Naive thymus-derived CD8-positive, alpha-beta T cell (primary cell): ENCODE results near the gene TRPT1. TPM values are rescaled to one million over a fixed set of nuclear protein-coding genes. Genes with fewer than 3 reads are reported as not detected.

Experiments used
- ATAC-seq, 2 donors: fragments of 150-1000 bp; cut with Tn5 transposase in 1 of 2; sonication (Bioruptor Pico), chemical (Tn5 transposase) in 1 of 2; 1 replicate in 1 of 2; 2 replicates in 1 of 2; pipeline ENCODE4 v1.10.0; 2021; ENCODE audit warnings: mild to moderate bottlenecking in 2 of 2, moderate library complexity in 2 of 2
- POLR2A ChIA-PET: fragments of 350-600 bp; sonication (Branson Sonifier 250); formaldehyde crosslinking; loops from one replicate; lab custom pipeline; 2021; ENCODE audit warnings: antibody characterized with exemption; lab: Charles Lee
- DNase-seq, 10 donors: peaks; one replicate each; pipeline versions ENCODE4 v3.0.0 to v3.0.0-alpha.2; 2020 to 2022
- H3K27ac Mint-ChIP-seq, 10 donors: one replicate each; pipeline ENCODE4 v1.8.0; 2020 to 2022; ENCODE audit warnings: mild to moderate bottlenecking in 10 of 10, mixed read lengths in 10 of 10, moderate library complexity in 4 of 10, inconsistent platforms in 1 of 10
- H3K27me3 Mint-ChIP-seq, 5 donors: one replicate each; pipeline ENCODE4 v1.8.0; 2021 to 2022; ENCODE audit warnings: mixed read lengths in 5 of 5
- H3K36me3 Mint-ChIP-seq, 3 donors: one replicate each; pipeline ENCODE4 v1.8.0; 2020 to 2022; ENCODE audit warnings: mixed read lengths in 3 of 3, mild to moderate bottlenecking in 2 of 3, inconsistent platforms in 1 of 3
- H3K4me1 Mint-ChIP-seq, 4 donors: one replicate each; pipeline ENCODE4 v1.8.0; 2021 to 2022; ENCODE audit warnings: mixed read lengths in 4 of 4
- H3K4me3 Mint-ChIP-seq, 10 donors: one replicate each; pipeline ENCODE4 v1.8.0; 2020 to 2022; ENCODE audit warnings: mild to moderate bottlenecking in 10 of 10, mixed read lengths in 10 of 10, moderate library complexity in 6 of 10, inconsistent platforms in 1 of 10
- H3K9me3 Mint-ChIP-seq, 9 donors: one replicate each; pipeline ENCODE4 v1.8.0; 2020 to 2022; ENCODE audit warnings: mixed read lengths in 9 of 9, mild to moderate bottlenecking in 3 of 9, inconsistent platforms in 1 of 9, moderate library complexity in 1 of 9
- polyA plus RNA-seq, 3 donors: library from polyadenylated mRNA; unstranded; fragments of 300-500 nt; fragmentation: Illumina TruSeq; gene quantifications; one replicate each; pipeline ENCODE4 v1.2.3, GENCODE V29; 2021
- total RNA-seq, 8 experiments: library from RNA in 2 of 8; stranded (reverse) in 2 of 8; gene quantifications; one replicate each; pipeline ENCODE4 v1.2.3 and lab custom pipeline; 2021 to 2026

Gene TRPT1
- total and polyA plus RNA-seq, 5 experiments from 2014 or later, result 40.2 to 54.2 (median 47.2) TPM

DNA sequence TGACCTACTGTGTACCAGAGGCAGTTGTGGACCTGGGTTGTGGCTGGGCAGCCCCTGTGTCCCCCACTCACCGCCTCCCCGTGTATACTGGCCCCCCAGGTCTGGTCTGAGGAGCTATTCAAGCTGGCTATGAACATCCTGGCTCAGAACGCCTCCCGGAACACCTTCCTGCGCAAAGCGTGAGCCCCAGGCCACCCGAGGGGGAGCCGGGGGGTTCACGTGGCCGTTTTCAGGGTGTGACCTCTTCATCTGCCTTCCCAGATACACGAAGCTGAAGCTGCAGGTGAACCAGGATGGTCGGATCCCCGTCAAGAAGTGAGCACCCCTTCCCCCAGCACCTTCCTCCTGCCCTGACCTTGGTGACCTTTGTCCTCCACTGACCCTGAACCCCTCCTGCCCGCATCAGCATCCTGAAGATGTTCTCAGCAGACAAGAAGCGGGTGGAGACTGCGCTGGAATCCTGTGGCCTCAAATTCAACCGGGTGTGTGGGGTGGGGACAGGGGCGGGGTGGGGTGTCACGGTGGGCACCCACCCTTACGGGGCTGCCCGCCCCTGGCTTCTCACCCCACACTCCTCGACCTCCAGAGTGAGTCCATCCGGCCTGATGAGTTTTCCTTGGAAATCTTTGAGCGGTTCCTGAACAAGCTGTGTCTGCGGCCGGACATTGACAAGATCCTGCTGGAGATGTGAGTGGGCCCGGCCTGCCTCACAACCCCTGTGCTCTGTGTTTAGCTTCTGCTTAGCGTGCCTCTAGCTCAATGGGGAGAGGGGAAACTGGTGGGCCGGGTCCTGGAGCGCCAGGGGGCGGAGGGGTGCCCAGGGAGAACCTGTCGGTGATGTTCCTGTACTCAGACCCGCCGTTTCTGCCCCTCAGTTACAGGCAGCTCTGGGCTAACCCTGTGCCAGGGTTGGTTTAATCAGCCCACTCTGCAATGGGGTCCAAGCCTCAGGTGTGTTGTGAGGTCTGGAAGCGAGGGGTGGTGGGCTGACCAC lies 29.4 kb upstream of the TRPT1 start:
- no peaks in the 10 kb centered on the region for H3K27me3 Mint-ChIP-seq
- H3K4me3 Mint-ChIP-seq, result no peak overlapping the region

GRCh38 chr11:64254326-64254725 lies 28.3 kb upstream of the TRPT1 start:
- H3K27me3 Mint-ChIP-seq, result no peaks in the 10 kb centered on the region
- no peak overlapping the region for H3K27ac Mint-ChIP-seq
- H3K36me3 Mint-ChIP-seq, result peaks cover 0 to 7% (median 2%) of the 10 kb centered on the region in 3 donors
- no peak for DNase-seq
- no peaks in the 10 kb centered on the region for H3K9me3 Mint-ChIP-seq
- H3K4me1 Mint-ChIP-seq, result peaks cover 9 to 24% (median 16%) of the 10 kb centered on the region in 4 donors
- POLR2A ChIA-PET, result interaction anchor here (1.0 to 1.7 kb wide), 4 partner anchors 9 to 17 kb away, joined by 3 to 7 read pairs (median 5); no protein-coding TSS in a partner anchor
- no peak overlapping the region for H3K4me3 Mint-ChIP-seq
- ATAC-seq, result no peak

More for the DNA sequence above, 29.4 kb upstream of the TRPT1 start:
- POLR2A ChIA-PET, result interaction anchor here (0.9 to 1.6 kb wide), 4 partner anchors 10 to 26 kb away, joined by 3 to 7 read pairs (median 4); no protein-coding TSS in a partner anchor
- DNase-seq, result no peak
- H3K9me3 Mint-ChIP-seq, result no peaks in the 10 kb centered on the region
- H3K27ac Mint-ChIP-seq, result peak overlapping the region in 1 of 10 donors; percentile 78
- peaks cover 0 to 7% (median 4%) of the 10 kb centered on the region in 3 donors for H3K36me3 Mint-ChIP-seq
- peaks cover 9 to 20% (median 14%) of the 10 kb centered on the region in 4 donors for H3K4me1 Mint-ChIP-seq
- ATAC-seq, result no peak

- Mint-ChIP-seq H3K4me1 (peaks cover 9 to 24% (median 16%) of the 10 kb centered on the region in 4 donors), H3K4me3 (peak overlapping the region in 7 of 10 donors; percentile 1 to 50 (median 37)), H3K36me3 (peaks cover 0 to 7% (median 0%) of the 10 kb centered on the region in 3 donors), H3K27ac (no peak overlapping the region), H3K27me3 (no peaks in the 10 kb centered on the region), H3K9me3 (no peaks in the 10 kb centered on the region)
- DNase-seq (no peak), ATAC-seq (no peak)
- POLR2A ChIA-PET, result interaction anchor here (1.0 to 1.7 kb wide), 3 partner anchors 8 to 16 kb away, joined by 4 to 7 read pairs (median 6); no protein-coding TSS in a partner anchor
These were observed 27.5 kb upstream of the TRPT1 start for GRCh38 chr11:64253481-64253880.

DNA sequence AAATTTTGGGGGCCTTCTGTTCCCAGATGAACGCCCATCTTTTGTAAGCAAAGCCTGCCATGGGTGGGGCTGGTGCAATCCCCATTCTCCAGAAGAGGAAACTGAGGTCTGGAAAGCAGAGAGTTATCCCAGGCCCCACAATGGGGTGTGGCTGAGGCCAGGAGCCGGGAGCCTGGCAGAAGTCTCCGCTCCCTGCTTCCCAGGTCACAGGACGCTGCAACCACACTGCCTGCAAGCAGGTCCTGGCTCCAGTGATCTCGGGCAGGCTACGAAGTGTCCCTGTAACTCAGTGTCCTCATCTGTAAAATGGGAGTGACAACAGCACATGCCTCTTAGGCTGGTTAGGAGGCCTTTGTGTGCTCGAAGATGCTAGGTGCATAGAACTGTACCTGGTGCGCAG lies 27.1 kb upstream of the TRPT1 start:
- Mint-ChIP-seq H3K4me3 (peak overlapping the region in 8 of 10 donors; percentile 12 to 93 (median 38)), H3K27me3 (no peaks in the 10 kb centered on the region), H3K9me3 (no peaks in the 10 kb centered on the region), H3K4me1 (peaks cover 9 to 26% (median 17%) of the 10 kb centered on the region in 4 donors), H3K27ac (no peak overlapping the region), H3K36me3 (peaks cover 0 to 7% (median 0%) of the 10 kb centered on the region in 3 donors)
- DNase-seq, result no peak
- ATAC-seq, result no peak
- POLR2A ChIA-PET, result interaction anchor here (1.5 to 13.8 kb wide), 5 partner anchors 10 to 47 kb away, joined by 5 to 176 read pairs (median 11); partner anchors contain the start of genes FERMT3 and FKBP2

- Mint-ChIP-seq H3K4me3 (peak overlapping the region; percentile 82 to 93 (median 86)), H3K27ac (peak overlapping the region in 9 of 10 donors; percentile 32 to 86 (median 76)), H3K4me1 (peaks cover 9 to 30% (median 23%) of the 10 kb centered on the region in 4 donors), H3K27me3 (no peaks in the 10 kb centered on the region), H3K36me3 (peaks cover 0 to 2% (median 0%) of the 10 kb centered on the region in 3 donors), H3K9me3 (no peaks in the 10 kb centered on the region)
- POLR2A ChIA-PET, result interaction anchor here (0.8 to 13.8 kb wide), 9 partner anchors 9 to 65 kb away, joined by 3 to 176 read pairs (median 5); partner anchors contain the start of genes DNAJC4, FERMT3, FKBP2 and NUDT22
- DNase-seq, result peak in 1 of 10 donors; percentile 29
- ATAC-seq, result peak; percentile 7 to 9
These were observed 26.3 kb upstream of the TRPT1 start for GRCh38 chr11:64252003-64252872.

- DNase-seq (no peak), ATAC-seq (no peak)
- Mint-ChIP-seq H3K27ac (peak overlapping the region in 7 of 10 donors; percentile 32 to 86 (median 76)), H3K36me3 (peaks cover 0 to 2% (median 0%) of the 10 kb centered on the region in 3 donors), H3K9me3 (no peaks in the 10 kb centered on the region), H3K4me1 (peaks cover 12 to 33% (median 27%) of the 10 kb centered on the region in 4 donors), H3K27me3 (no peaks in the 10 kb centered on the region), H3K4me3 (peak overlapping the region; percentile 82 to 93 (median 86))
- POLR2A ChIA-PET, result interaction anchor here (0.8 to 13.8 kb wide), 8 partner anchors 9 to 66 kb away, joined by 3 to 176 read pairs (median 8); partner anchors contain the start of genes DNAJC4, FERMT3, FKBP2 and NUDT22
These were observed 25.7 kb upstream of the TRPT1 start for GRCh38 chr11:64251753-64252002.

DNA sequence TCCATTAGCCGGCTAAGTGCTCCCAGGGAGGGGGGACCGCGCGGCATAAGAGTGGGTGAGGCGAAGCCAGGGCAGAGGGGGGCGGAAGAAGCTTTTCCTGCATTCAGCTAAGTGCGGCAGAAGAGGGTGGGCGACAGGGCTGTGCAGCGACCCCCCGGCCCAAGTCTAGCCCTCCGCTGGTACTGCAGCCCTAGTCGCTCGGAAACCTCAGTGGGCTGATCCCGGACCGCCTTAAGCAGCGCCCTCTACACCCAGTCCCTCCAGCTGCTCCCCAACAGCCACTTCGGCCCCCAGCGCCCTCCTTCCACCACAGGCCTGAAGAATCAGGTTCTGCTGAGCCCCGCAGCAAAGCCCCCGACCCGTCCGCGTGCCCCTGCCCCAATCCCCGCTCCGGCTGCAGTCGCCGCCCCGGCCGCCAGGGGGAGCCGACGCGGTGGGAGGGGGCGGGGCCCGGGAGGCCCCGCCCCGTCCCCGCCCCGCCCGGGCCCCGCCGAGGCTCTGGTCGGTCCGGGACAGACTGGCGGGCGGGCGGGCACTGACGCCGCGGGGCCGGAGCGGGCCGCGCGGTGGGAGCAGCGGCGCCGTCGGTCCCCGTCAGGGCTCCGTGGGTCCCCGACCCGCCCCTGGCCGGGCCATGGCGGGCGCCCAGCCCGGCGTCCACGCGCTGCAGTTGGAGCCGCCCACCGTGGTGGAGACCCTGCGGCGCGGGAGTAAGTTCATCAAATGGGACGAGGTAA lies 25.2 kb upstream of the TRPT1 start, which contains the start of gene PLCB3:
PLCB3 (plus strand) TSS at position 515 of the 737 bp plus-strand sequence; CDS start at position 635, 120 bp downstream.
- Mint-ChIP-seq H3K9me3 (no peaks in the 10 kb centered on the region), H3K36me3 (no peaks in the 10 kb centered on the region), H3K4me1 (peaks cover 12 to 33% (median 27%) of the 10 kb centered on the region in 4 donors), H3K27ac (peak within 1 kb of the TSS in 9 of 10 donors; percentile 32 to 89 (median 76)), H3K4me3 (peak within 1 kb of the TSS; percentile 83 to 93 (median 87)), H3K27me3 (no peaks in the 10 kb centered on the region)
- POLR2A ChIA-PET, result interaction anchor here (1.0 to 13.8 kb wide), 11 partner anchors 8 to 66 kb away, joined by 3 to 176 read pairs (median 5); partner anchors contain the start of genes DNAJC4, FERMT3, FKBP2 and NUDT22
- DNase-seq (peak in 9 of 10 donors; percentile 47 to 76 (median 66)), ATAC-seq (peak; percentile 59 to 60)

GRCh38 chr11:64250415-64251015 lies 24.5 kb upstream of the TRPT1 start:
- Mint-ChIP-seq H3K27ac (peak overlapping the region in 2 of 10 donors; percentile 43 to 69), H3K4me3 (peak overlapping the region in 9 of 10 donors; percentile 22 to 93 (median 84)), H3K36me3 (no peaks in the 10 kb centered on the region), H3K4me1 (peaks cover 16 to 39% (median 32%) of the 10 kb centered on the region in 4 donors), H3K27me3 (no peaks in the 10 kb centered on the region), H3K9me3 (no peaks in the 10 kb centered on the region)
- POLR2A ChIA-PET, result interaction anchor here (1.1 to 13.8 kb wide), 8 partner anchors 7 to 67 kb away, joined by 3 to 176 read pairs (median 8); partner anchors contain the start of genes DNAJC4, FERMT3, FKBP2 and NUDT22
- ATAC-seq, result no peak
- DNase-seq, result peak in 1 of 10 donors; percentile 32

DNA sequence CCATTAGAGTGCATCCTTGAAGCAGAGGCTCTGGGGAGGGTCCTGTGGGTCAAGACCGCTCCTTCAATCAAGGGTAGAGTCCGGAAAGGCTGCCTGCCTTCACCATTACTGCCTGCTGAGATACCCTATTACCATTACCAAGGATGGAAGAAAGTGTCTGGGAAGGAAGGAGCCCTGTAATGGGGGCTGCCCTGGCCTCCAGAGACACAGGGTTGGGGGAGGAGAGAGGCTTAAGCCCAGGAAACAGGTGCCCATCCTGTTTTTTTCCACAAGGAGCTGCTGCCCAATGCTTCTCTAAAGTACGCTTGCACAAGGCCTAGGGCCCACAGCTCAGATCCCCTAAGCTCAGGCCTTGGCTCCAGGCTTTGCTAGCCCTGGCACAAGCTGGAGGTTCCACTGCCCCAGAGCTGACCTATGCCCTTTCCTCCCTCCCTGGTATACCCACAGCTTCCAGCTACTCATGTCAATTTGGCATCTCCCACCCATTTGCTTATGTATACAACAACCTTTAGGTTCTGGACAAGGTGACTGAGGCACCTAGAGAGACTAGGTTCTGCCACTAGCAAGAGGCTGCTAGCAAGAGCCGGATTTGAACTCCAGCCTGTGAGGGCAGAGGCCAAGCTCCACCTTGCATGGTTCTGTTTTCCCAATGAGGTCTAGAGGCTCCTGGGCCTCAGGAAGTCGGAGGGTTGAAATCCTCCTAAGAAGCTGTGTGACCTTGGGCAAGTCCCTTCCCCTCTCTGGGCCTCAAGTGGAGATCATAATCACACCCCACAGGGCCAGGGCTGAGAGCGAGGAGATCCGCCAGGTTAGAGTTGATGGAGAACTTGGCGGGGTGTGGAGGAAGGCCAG lies 23.8 kb upstream of the TRPT1 start:
- H3K9me3 Mint-ChIP-seq, result no peaks in the 10 kb centered on the region
- H3K27me3 Mint-ChIP-seq, result no peaks in the 10 kb centered on the region
- peaks cover 18 to 46% (median 36%) of the 10 kb centered on the region in 4 donors for H3K4me1 Mint-ChIP-seq
- POLR2A ChIA-PET, result interaction anchor here (0.8 to 13.8 kb wide), 8 partner anchors 9 to 68 kb away, joined by 3 to 176 read pairs (median 6); partner anchors contain the start of genes DNAJC4, FERMT3, FKBP2 and NUDT22
- peak overlapping the region in 3 of 10 donors; percentile 25 to 47 (median 35) for H3K27ac Mint-ChIP-seq
- no peak for ATAC-seq
- no peak for DNase-seq
- peak overlapping the region; percentile 19 to 93 (median 56) for H3K4me3 Mint-ChIP-seq
- no peaks in the 10 kb centered on the region for H3K36me3 Mint-ChIP-seq

DNA sequence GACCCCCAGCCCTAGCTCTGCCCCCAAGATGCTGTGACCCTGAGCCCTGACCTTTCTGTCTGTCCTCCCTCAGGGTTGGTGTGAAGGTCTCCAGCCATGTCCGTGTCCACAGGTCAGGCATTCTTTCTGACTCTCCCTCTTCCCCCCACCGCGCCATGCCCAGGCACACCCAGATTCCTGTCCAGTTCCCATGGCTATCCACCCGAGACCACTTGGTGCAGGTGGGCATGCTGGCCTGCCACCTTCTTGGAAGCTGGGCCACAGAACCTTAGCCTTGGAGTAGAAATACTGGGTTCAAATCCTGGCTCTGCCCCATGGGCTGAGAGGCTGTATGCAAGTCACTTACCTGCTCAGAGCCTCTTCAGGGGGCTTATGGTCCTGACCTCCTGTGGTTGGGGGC lies 23.1 kb upstream of the TRPT1 start:
- DNase-seq (no peak), ATAC-seq (no peak)
- H3K4me3 Mint-ChIP-seq, result peak overlapping the region in 7 of 10 donors; percentile 22 to 82 (median 34)
- H3K27me3 Mint-ChIP-seq, result no peaks in the 10 kb centered on the region
- H3K4me1 Mint-ChIP-seq, result peaks cover 18 to 46% (median 38%) of the 10 kb centered on the region in 4 donors
- POLR2A ChIA-PET, result interaction anchor here (8.4 to 13.8 kb wide), 3 partner anchors 20 to 43 kb away, joined by 101 to 176 read pairs (median 113); partner anchors contain the start of genes FERMT3, NUDT22 and TRPT1
- no peaks in the 10 kb centered on the region for H3K36me3 Mint-ChIP-seq
- H3K27ac Mint-ChIP-seq, result peak overlapping the region in 2 of 10 donors; percentile 38 to 44
- H3K9me3 Mint-ChIP-seq, result no peaks in the 10 kb centered on the region
